Activated CD8-positive, alpha-beta T cell treated with anti-CD3 and anti-CD28 coated beads for 36 hours (primary cell): Measurements from ENCODE around the gene SC5D. TPM values are rescaled to one million over a fixed set of nuclear protein-coding genes. Genes with fewer than 3 reads are reported as not detected.

Experiments used
- ATAC-seq: fragments of 200-7000 bp; cut with Tn5 transposase; one replicate; pipeline ENCODE4 v1.10.0; 2021; ENCODE audit warnings: mild to moderate bottlenecking, moderate library complexity
- CTCF ChIA-PET: fragments of 350-600 bp; sonication (Branson Sonifier 250); formaldehyde crosslinking; loops from one replicate; lab custom pipeline; 2021; ENCODE audit warnings: antibody characterized with exemption; lab: Charles Lee
- POLR2A ChIA-PET: fragments of 350-600 bp; sonication (Branson Sonifier 250); formaldehyde crosslinking; loops from one replicate; lab custom pipeline; 2021; ENCODE audit warnings: antibody characterized with exemption; lab: Charles Lee
- DNase-seq: peaks from one replicate; pipeline ENCODE4 v3.0.0-alpha.2; 2020
- H3K27ac Mint-ChIP-seq: one replicate; pipeline ENCODE4 v1.8.0; 2021; ENCODE audit warnings: mild to moderate bottlenecking, mixed read lengths
- H3K27me3 Mint-ChIP-seq: one replicate; pipeline ENCODE4 v1.8.0; 2021; ENCODE audit warnings: mixed read lengths
- H3K36me3 Mint-ChIP-seq: one replicate; pipeline ENCODE4 v1.8.0; 2021; ENCODE audit warnings: low read depth, mixed read lengths
- H3K4me1 Mint-ChIP-seq: one replicate; pipeline ENCODE4 v1.8.0; 2021; ENCODE audit warnings: low read depth, mixed read lengths
- H3K4me3 Mint-ChIP-seq: one replicate; pipeline ENCODE4 v1.8.0; 2021; ENCODE audit warnings: mild to moderate bottlenecking, moderate library complexity, mixed read lengths
- H3K9me3 Mint-ChIP-seq: one replicate; pipeline ENCODE4 v1.8.0; 2021; ENCODE audit warnings: mixed read lengths
- CTCF ChIP-seq: fragments of 200-600 bp; IDR thresholded peaks from one replicate; pipeline ENCODE4 v1.8.0; 2022; ENCODE audit warnings: antibody characterized with exemption, mild to moderate bottlenecking
- intact Hi-C: fragments of 100-400 bp; cut with micrococcal nuclease; formaldehyde crosslinking; loops from one replicate; pipeline ENCODE4 v1.10.0; 2022
- total RNA-seq, 2 experiments: library from RNA; stranded (reverse); gene quantifications; one replicate each; pipeline ENCODE4 v1.2.3, GENCODE V29; 2021

The SC5D gene
- total RNA-seq, 2 experiments from 2014 or later: 18.2 to 20.5 TPM

GRCh38 chr11:121299417-121299816 lies 6.8 kb downstream of the SC5D start:
- Mint-ChIP-seq H3K4me3 (no peak overlapping the region), H3K4me1 (peaks cover 52% of the 10 kb centered on the region), H3K9me3 (peaks cover 3% of the 10 kb centered on the region), H3K36me3 (peaks cover 9% of the 10 kb centered on the region), H3K27ac (no peak overlapping the region), H3K27me3 (no peaks in the 10 kb centered on the region)
- ATAC-seq (no peak), DNase-seq (no peak)
- ChIA-PET CTCF (no interaction called here), POLR2A (interaction anchor here (1.5 kb wide), 1 partner anchor 9 kb away, joined by 4 read pairs; no protein-coding TSS in a partner anchor)
- TF ChIP-seq CTCF: no peak
- intact Hi-C loops: no loop called here

GRCh38 chr11:121300313-121300971 lies 7.9 kb downstream of the SC5D start:
- peaks cover 43% of the 10 kb centered on the region for H3K4me1 Mint-ChIP-seq
- DNase-seq (no peak), ATAC-seq (no peak)
- no peak overlapping the region for H3K4me3 Mint-ChIP-seq
- intact Hi-C loops: no loop called here
- no peak overlapping the region for H3K27ac Mint-ChIP-seq
- H3K36me3 Mint-ChIP-seq: peaks cover 15% of the 10 kb centered on the region
- no peaks in the 10 kb centered on the region for H3K27me3 Mint-ChIP-seq
- H3K9me3 Mint-ChIP-seq: peaks cover 3% of the 10 kb centered on the region
- ChIA-PET POLR2A (interaction anchor here (0.7 to 1.5 kb wide), 2 partner anchors 8 to 44 kb away, joined by 4 read pairs; no protein-coding TSS in a partner anchor), CTCF (interaction anchor here (0.7 to 0.9 kb wide), 2 partner anchors 20 to 407 kb away, joined by 3 read pairs; no protein-coding TSS in a partner anchor)
- no peak for TF ChIP-seq CTCF

GRCh38 chr11:121300972-121301699 lies 8.6 kb downstream of the SC5D start:
- no peak for TF ChIP-seq CTCF
- Mint-ChIP-seq H3K4me1 (peaks cover 36% of the 10 kb centered on the region), H3K4me3 (no peak overlapping the region), H3K27me3 (no peaks in the 10 kb centered on the region), H3K9me3 (peaks cover 3% of the 10 kb centered on the region), H3K27ac (no peak overlapping the region), H3K36me3 (peaks cover 18% of the 10 kb centered on the region)
- DNase-seq (no peak), ATAC-seq (no peak)
- intact Hi-C loops: no loop called here
- ChIA-PET POLR2A (interaction anchor here (0.7 to 1.5 kb wide), 2 partner anchors 8 to 43 kb away, joined by 4 read pairs; no protein-coding TSS in a partner anchor), CTCF (interaction anchor here (0.7 to 0.9 kb wide), 2 partner anchors 19 to 406 kb away, joined by 3 read pairs; no protein-coding TSS in a partner anchor)

GRCh38 chr11:121304759-121305158 lies 12.2 kb downstream of the SC5D start:
- TF ChIP-seq CTCF: no peak
- Mint-ChIP-seq H3K4me3 (no peak overlapping the region), H3K27ac (no peak overlapping the region), H3K36me3 (peaks cover 23% of the 10 kb centered on the region), H3K9me3 (no peaks in the 10 kb centered on the region), H3K27me3 (no peaks in the 10 kb centered on the region), H3K4me1 (peaks cover 27% of the 10 kb centered on the region)
- DNase-seq (no peak), ATAC-seq (no peak)
- POLR2A ChIA-PET: no interaction called here
- intact Hi-C loops: no loop called here
- CTCF ChIA-PET: interaction anchor here (1.5 kb wide), 1 partner anchor 15 kb away, joined by 3 read pairs; no protein-coding TSS in a partner anchor
